Nephron progenitor cell (in vitro differentiated cells): Measurements from ENCODE around the gene TSR1.

Experiments used
- DNase-seq: peaks from one replicate; pipeline ENCODE4 v3.0.0; 2021
- H3K27ac Mint-ChIP-seq: 2 replicates; pipeline ENCODE4 v1.8.0; 2021; ENCODE audit warnings: mild to moderate bottlenecking, moderate library complexity, mixed read lengths
- H3K27me3 Mint-ChIP-seq: 2 replicates; pipeline ENCODE4 v1.8.0; 2021; ENCODE audit warnings: mild to moderate bottlenecking, low read depth, mixed read lengths; ENCODE audit not compliant: poor library complexity
- H3K36me3 Mint-ChIP-seq: 2 replicates; pipeline ENCODE4 v1.8.0; 2021; ENCODE audit warnings: low read depth, mixed read lengths
- H3K4me1 Mint-ChIP-seq: 2 replicates; pipeline ENCODE4 v1.8.0; 2021; ENCODE audit warnings: mixed read lengths
- H3K4me3 Mint-ChIP-seq: 2 replicates; pipeline ENCODE4 v1.8.0; 2021; ENCODE audit warnings: mild to moderate bottlenecking, moderate library complexity, mixed read lengths
- H3K9me3 Mint-ChIP-seq: 2 replicates; pipeline ENCODE4 v1.8.0; 2021; ENCODE audit warnings: mild to moderate bottlenecking, moderate library complexity, mixed read lengths
- CTCF ChIP-seq: fragments of 200-600 bp; sonication (generic); IDR thresholded peaks from 2 replicates; pipeline ENCODE4 v1.5.0; 2021; ENCODE audit warnings: antibody characterized with exemption

Gene TSR1

GRCh38 chr17:2374549-2375285 lies 38.5 kb upstream of the TSR1 start:
- no peak overlapping the region for H3K4me3 Mint-ChIP-seq
- H3K4me1 Mint-ChIP-seq: peaks cover 18% of the 10 kb centered on the region
- H3K27ac Mint-ChIP-seq: peak overlapping the region; percentile 9
- no peak for DNase-seq
- no peak for TF ChIP-seq CTCF
- H3K36me3 Mint-ChIP-seq: peaks cover 13% of the 10 kb centered on the region
- no peaks in the 10 kb centered on the region for H3K9me3 Mint-ChIP-seq
- peaks cover 3% of the 10 kb centered on the region for H3K27me3 Mint-ChIP-seq

- peaks cover 13% of the 10 kb centered on the region for H3K4me1 Mint-ChIP-seq
- no peak overlapping the region for H3K4me3 Mint-ChIP-seq
- peaks cover 3% of the 10 kb centered on the region for H3K27me3 Mint-ChIP-seq
- no peaks in the 10 kb centered on the region for H3K9me3 Mint-ChIP-seq
- no peak for DNase-seq
- no peak for TF ChIP-seq CTCF
- H3K36me3 Mint-ChIP-seq: peaks cover 13% of the 10 kb centered on the region
- H3K27ac Mint-ChIP-seq: no peak overlapping the region
Measured at GRCh38 chr17:2373179-2373578, 36.9 kb upstream of the TSR1 start.

- Mint-ChIP-seq H3K4me1 (peaks cover 13% of the 10 kb centered on the region), H3K27ac (no peak overlapping the region), H3K27me3 (peaks cover 3% of the 10 kb centered on the region), H3K4me3 (no peak overlapping the region), H3K9me3 (no peaks in the 10 kb centered on the region), H3K36me3 (peaks cover 13% of the 10 kb centered on the region)
- DNase-seq: no peak
- TF ChIP-seq CTCF: no peak
Measured at GRCh38 chr17:2372681-2373080, 36.4 kb upstream of the TSR1 start.

- Mint-ChIP-seq H3K4me1 (peaks cover 14% of the 10 kb centered on the region), H3K9me3 (no peaks in the 10 kb centered on the region), H3K27ac (no peak overlapping the region), H3K36me3 (peaks cover 13% of the 10 kb centered on the region), H3K4me3 (no peak overlapping the region), H3K27me3 (peaks cover 3% of the 10 kb centered on the region)
- no peak for TF ChIP-seq CTCF
- DNase-seq: no peak
Measured at GRCh38 chr17:2372180-2372579, 35.9 kb upstream of the TSR1 start.

- H3K4me3 Mint-ChIP-seq: no peak overlapping the region
- no peak overlapping the region for H3K27ac Mint-ChIP-seq
- no peak for TF ChIP-seq CTCF
- H3K36me3 Mint-ChIP-seq: peaks cover 7% of the 10 kb centered on the region
- peaks cover 21% of the 10 kb centered on the region for H3K4me1 Mint-ChIP-seq
- H3K9me3 Mint-ChIP-seq: no peaks in the 10 kb centered on the region
- H3K27me3 Mint-ChIP-seq: peaks cover 3% of the 10 kb centered on the region
- no peak for DNase-seq
Measured at GRCh38 chr17:2371183-2372130, 35.2 kb upstream of the TSR1 start.
